Measurements from ENCODE around the gene DYRK1B.
"Not testable (repeated sequence)": the region's sequence is repeated elsewhere in the genome, so short reads cannot be mapped to it uniquely, and the experiment has no call there.

Gene DYRK1B

DNA sequence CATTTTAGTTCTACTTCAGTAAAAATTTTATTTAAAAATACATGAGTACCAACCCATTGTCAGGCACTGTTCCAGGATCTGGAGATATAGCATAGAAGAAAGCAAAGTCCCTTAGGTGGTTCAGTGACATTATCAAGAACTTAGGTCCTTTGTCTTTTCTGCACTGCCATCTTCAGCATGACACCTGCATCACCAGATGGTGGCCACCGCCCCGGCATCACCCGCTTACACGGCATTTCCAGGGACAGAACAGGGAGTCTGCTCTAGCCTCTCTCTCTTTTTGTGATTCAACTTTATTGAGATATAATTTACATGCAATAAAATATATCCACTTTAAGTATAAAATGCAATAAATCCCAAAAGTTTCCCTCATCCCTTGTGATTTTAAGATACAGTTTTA, 23.5 kb downstream of the DYRK1B start:
- no peak for DNase-seq (ENCODE audit: low read depth)

DNA sequence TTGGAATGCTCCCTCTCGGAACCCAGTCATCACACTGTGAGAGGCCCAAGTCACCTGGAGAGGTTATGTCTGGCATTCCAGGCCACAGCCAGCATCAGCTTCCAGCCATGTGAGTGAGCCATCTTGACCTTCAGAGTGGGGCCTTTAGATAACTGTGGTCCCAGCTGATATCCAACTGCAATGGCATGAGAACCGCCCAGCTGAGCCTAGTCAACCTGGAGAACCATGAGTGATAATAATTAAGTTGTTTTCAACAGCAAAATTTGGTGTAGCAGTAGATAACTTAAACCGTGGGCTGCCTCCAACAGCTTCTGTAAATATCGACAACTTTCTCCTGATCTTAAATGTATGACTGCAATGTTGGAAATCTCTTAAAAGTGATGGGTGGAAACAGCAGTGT, 24.6 kb downstream of the DYRK1B start:
- no peak for DNase-seq (ENCODE audit: low read depth)

DNA sequence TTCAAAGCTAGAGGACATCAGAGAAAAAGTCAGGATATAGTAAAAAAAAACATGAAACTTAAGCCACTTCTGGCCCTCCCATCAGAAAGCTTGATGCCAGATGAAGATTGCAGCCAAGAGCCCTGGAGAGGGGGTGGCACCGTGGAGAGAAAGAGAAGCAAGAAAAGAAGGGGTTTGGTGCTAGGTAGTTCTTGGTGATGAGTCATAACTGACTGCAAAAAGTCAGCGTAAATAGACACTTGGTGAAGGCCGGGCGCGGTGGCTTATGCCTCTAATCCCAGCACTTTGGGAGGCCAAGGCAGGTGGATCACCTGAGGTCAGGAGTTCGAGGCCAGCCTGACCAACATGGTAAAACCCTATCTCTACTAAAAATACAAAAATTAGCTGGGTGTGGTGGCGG, 25.3 kb downstream of the DYRK1B start:
- not testable (repeated sequence) for DNase-seq (ENCODE audit: low read depth)

DNA sequence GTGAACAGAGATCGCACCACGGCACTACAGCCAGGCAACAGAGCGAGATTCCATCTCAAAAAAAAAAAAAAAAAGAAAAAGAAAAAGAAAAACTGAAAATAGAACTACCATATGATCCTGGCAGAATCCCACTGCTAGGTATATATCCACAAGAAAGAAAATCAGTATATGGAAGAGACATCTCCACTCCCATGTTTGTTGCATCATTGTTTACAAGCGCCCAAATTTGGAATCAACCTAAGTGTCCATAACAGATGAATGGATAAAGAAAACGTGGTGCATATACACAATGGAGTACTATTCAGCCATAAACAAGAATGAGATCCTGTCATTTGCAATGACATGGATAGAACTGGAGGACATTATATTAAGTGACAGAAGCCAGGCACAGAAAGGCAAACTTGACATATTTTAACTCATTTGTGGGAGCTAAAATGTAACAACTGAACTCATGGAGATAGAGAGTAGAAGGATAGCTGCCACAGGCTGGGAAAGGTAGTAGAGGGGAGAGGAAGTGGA, 26.1 kb downstream of the DYRK1B start:
- DNase-seq (ENCODE audit: low read depth): no peak

DNA sequence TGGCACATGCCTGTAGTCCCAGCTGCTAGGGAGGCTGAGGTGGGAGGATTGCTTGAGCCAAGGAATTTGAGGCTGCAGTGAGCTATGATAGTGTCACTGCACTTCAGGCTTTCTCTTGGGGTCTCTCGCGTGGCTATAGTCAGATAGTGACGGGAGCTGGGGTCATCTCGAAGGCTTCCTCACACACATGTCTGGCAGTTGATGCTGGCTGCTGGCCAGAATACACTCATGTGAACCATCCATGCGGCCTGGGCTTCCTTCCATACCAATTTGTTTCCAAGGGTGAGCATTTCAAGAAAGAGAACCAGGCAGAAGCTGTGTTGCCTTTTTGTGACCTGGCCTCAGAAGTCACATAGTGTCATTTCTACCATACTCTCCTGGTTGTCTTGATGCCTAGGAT, 28.9 kb downstream of the DYRK1B start:
- DNase-seq (ENCODE audit: low read depth): no peak

DNA sequence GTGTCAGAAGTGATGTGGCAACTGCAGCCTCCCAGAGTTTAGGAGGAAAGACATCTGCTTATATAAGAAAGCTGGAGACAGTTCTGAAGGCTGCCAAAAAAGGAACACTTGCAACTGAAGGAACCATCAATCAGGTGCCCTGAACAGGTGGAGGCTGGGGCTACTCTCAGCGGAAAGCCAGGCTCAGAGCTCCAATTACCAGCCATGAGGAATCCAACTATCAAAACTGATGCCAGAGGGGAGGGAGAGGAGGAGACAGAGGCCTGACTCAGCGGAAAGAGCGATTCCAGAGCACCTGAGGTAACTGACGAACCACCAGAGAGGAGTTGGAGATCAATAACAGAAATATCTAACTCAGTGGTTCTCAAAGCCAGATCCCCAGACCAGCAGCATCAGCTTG, 31.0 kb downstream of the DYRK1B start:
- no peak for DNase-seq (ENCODE audit: low read depth)

- no peak for DNase-seq (ENCODE audit: low read depth)
Measured at GRCh38 chr19:39797083-39797482, 36.9 kb downstream of the DYRK1B start.

GRCh38 chr19:39796000-39796498, 37.9 kb downstream of the DYRK1B start:
- DNase-seq (ENCODE audit: low read depth): no peak

DNA sequence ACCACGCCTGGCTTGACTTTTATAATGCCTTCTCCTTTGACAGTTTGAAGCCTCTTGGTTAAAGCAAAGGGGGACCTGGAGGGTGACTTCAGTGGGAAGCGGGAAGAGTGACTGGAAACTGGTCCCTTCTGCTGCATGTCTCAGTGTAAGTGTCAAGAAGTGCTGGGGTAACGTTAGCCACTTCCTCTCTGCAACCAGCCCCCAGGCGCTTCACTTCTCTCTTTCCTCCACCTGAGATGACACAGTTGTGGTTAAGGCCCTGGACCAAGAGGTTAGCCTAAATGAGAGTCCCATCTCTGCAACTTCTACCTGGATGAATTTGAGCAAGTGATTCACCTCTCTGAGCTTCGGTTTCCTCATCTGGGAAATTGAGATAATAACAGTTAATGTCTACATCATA, 39.0 kb downstream of the DYRK1B start:
- DNase-seq (ENCODE audit: low read depth): no peak

DNA sequence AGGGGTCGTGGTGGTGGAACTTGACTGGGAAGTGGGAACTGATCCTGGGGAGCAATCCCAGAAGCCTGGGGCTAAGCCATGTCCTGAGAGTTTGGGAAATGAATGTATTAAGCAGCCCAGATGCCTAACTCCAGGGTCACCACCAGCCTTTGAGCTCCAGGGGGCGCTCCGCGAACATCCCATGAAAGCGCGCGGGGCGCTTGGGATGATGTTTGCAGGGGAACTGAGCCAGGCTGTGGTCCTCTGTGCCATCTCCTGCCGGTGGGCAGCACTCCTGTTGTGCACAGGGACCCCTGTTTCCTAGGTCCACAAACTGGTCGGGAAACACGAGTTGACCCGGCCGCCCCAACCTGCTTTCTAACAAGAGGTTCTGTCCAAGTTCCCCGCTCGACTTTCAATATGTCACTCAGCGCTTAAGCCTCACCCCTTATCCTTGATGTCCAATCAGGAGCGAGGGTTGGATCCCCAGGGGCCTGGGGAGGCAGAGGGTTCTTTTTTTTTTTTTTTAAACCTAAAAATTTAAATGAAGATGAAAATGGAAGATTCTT, 40.9 kb downstream of the DYRK1B start:
- DNase-seq (ENCODE audit: low read depth): peak; percentile 61

GRCh38 chr19:39788244-39788643, 45.7 kb downstream of the DYRK1B start:
- DNase-seq (ENCODE audit: low read depth): no peak

DNA sequence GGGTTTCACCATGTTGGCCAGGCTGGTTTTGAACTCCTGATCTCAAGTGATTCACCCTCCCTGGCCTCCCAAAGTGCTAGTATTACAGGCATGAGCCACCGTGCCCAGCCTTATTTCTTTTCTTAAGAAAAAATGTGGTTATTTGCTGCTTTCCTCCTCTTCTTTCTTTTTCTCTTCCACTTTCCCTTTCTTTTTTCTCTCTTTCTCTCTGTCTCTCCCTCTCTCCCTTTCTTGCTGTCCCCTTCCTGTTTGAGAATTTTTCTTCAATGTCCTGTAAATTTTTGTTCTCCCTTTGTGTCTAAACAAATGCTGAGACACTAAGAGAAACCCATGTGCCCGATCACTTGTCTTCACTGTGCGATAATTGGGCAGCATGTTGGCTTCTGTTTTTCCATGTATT, 53.1 kb downstream of the DYRK1B start:
- no peak for DNase-seq (ENCODE audit: low read depth)

- no peak for DNase-seq (ENCODE audit: low read depth)
Measured at GRCh38 chr19:39778763-39779162, 55.2 kb downstream of the DYRK1B start, which contains the start of gene LEUTX. Gene LEUTX (plus strand): TSS chr19:39778854. CDS start chr19:39778921, 67 bp downstream.

Measured in stimulated activated CD8-positive, alpha-beta memory T cell treated with anti-CD3 and anti-CD28 coated beads, Interleukin-12 subunit alpha, Interleukin-12 subunit beta, amount 100 ng/mL, for 1 hour (primary cell).